T-cell (primary cell): ENCODE measurements around the gene LYST. TPM values are rescaled to one million over a fixed set of nuclear protein-coding genes. Genes with fewer than 3 reads are reported as not detected.

Experiments
- ATAC-seq, 4 experiments: fragments of 200-7000 bp in 3 of 4; fragments of 150-1000 bp in 1 of 4; cut with Tn5 transposase; replicated peaks in 1 of 4; 1 replicate in 3 of 4; 2 replicates in 1 of 4; pipeline ENCODE4 v1.10.0; 2021; ENCODE audit warnings: moderate library complexity in 3 of 4, mild to moderate bottlenecking in 2 of 4, moderate number of reproducible peaks in 1 of 4
- CTCF ChIA-PET, 2 donors: fragments of 300-600 bp; sonication (Branson Sonifier 250); formaldehyde crosslinking; loops; one replicate each; lab custom pipeline; 2022; ENCODE audit warnings: antibody characterized with exemption in 2 of 2; lab: Charles Lee
- POLR2A ChIA-PET, 2 donors: fragments of 300-600 bp; sonication (Branson Sonifier 250); formaldehyde crosslinking; loops; one replicate each; lab custom pipeline; 2022; ENCODE audit warnings: antibody characterized with exemption in 2 of 2; lab: Charles Lee
- DNase-seq, 35 experiments: peaks; one replicate each; pipeline versions ENCODE4 v3.0.0 to v3.0.0-alpha.2; 2013 to 2023
- H3K27ac ChIP-seq: one replicate; pipeline ENCODE4 v1.5.1; 2013; ENCODE audit warnings: low read length
- H3K27me3 ChIP-seq, 2 experiments: replicated peaks in 1 of 2; 1 replicate in 1 of 2; 2 replicates in 1 of 2; pipeline versions ENCODE4 v1.6.1 to v1.7.0; 2013; ENCODE audit warnings: low read length in 1 of 2, mixed read lengths in 1 of 2; ENCODE audit not compliant: control insufficient read depth in 2 of 2, insufficient read depth in 2 of 2; ENCODE audit errors: extremely low read depth in 1 of 2
- H3K36me3 ChIP-seq, 2 donors: 1 replicate in 1 of 2; 2 replicates in 1 of 2; pipeline versions ENCODE4 v1.6.1 to v1.7.0; 2013; ENCODE audit warnings: low read length in 1 of 2; ENCODE audit not compliant: control insufficient read depth in 2 of 2, insufficient read depth in 1 of 2; ENCODE audit errors: extremely low read depth in 1 of 2
- H3K4me1 ChIP-seq, 2 experiments: 1 replicate in 1 of 2; 2 replicates in 1 of 2; pipeline versions ENCODE4 v1.6.1 to v1.7.0; 2013; ENCODE audit warnings: low read length in 2 of 2, mixed read lengths in 1 of 2; ENCODE audit not compliant: insufficient read depth in 2 of 2, control insufficient read depth in 1 of 2; ENCODE audit errors: extremely low read depth in 1 of 2
- H3K4me3 ChIP-seq, 2 donors: 1 replicate in 1 of 2; 2 replicates in 1 of 2; pipeline versions ENCODE4 v1.5.1 to v1.7.0; 2013; ENCODE audit warnings: mild to moderate bottlenecking in 2 of 2, low read length in 1 of 2, moderate library complexity in 1 of 2; ENCODE audit not compliant: control insufficient read depth in 1 of 2; ENCODE audit errors: extremely low read depth in 1 of 2
- H3K9me3 ChIP-seq: 2 replicates; pipeline ENCODE4 v1.7.0; 2013
- H3K27ac Mint-ChIP-seq, 2 donors: one replicate each; pipeline ENCODE4 v1.8.0; 2020 to 2021; ENCODE audit warnings: mild to moderate bottlenecking in 2 of 2, mixed read lengths in 2 of 2
- H3K27me3 Mint-ChIP-seq, 2 donors: one replicate each; pipeline ENCODE4 v1.8.0; 2021 to 2022; ENCODE audit warnings: mixed read lengths in 2 of 2
- H3K36me3 Mint-ChIP-seq: one replicate; pipeline ENCODE4 v1.8.0; 2021; ENCODE audit warnings: mixed read lengths
- H3K4me1 Mint-ChIP-seq, 3 donors: one replicate each; pipeline ENCODE4 v1.8.0; 2020 to 2022; ENCODE audit warnings: mixed read lengths in 3 of 3, mild to moderate bottlenecking in 1 of 3
- H3K4me3 Mint-ChIP-seq, 3 donors: one replicate each; pipeline ENCODE4 v1.8.0; 2020 to 2022; ENCODE audit warnings: mild to moderate bottlenecking in 3 of 3, mixed read lengths in 3 of 3, moderate library complexity in 3 of 3
- H3K9me3 Mint-ChIP-seq, 3 donors: one replicate each; pipeline ENCODE4 v1.8.0; 2020 to 2022; ENCODE audit warnings: mixed read lengths in 3 of 3
- WGBS: methylation state at CpG from one replicate; pipeline ENCODE4 v1.1.5; 2013; ENCODE audit warnings: missing lambda C conversion rate; ENCODE audit not compliant: insufficient coverage; 5-methylcytosine and 5-hydroxymethylcytosine counted together
- total RNA-seq, 35 experiments: library from RNA in 6 of 35; stranded (reverse) in 6 of 35; fragments of 120-200 nt in 1 of 35; gene quantifications; one replicate each; pipeline versions ENCODE4 v1.2.1 to v1.2.4 and lab custom pipeline; 2013 to 2026

Gene LYST
- total RNA-seq, 5 donors from 2014 or later (not counting 1 experiment from before 2014, with no cell fraction given) = 19.7 to 37.9 (median 29.1) TPM

GRCh38 chr1:235873045-235873444, 6.3 kb upstream of the LYST start:
- peak in 2 of 35 experiments; percentile 5 to 62 for DNase-seq
- H3K36me3 Mint-ChIP-seq = no peaks in the 10 kb centered on the region
- peaks cover 47 to 59% (median 53%) of the 10 kb centered on the region in 3 donors for H3K4me1 Mint-ChIP-seq
- Histone ChIP-seq H3K9me3 (no peaks in the 10 kb centered on the region), H3K4me3 (no peak overlapping the region), H3K36me3 (no peaks in the 10 kb centered on the region), H3K4me1 (peaks cover 7 to 50% of the 10 kb centered on the region in 2 experiments), H3K27me3 (no peaks in the 10 kb centered on the region), H3K27ac (peak overlapping the region; percentile 80)
- H3K4me3 Mint-ChIP-seq = peak overlapping the region in 1 of 3 donors; percentile 2
- no peaks in the 10 kb centered on the region for H3K9me3 Mint-ChIP-seq
- H3K27me3 Mint-ChIP-seq = no peaks in the 10 kb centered on the region
- CTCF ChIA-PET = no interaction called here
- WGBS = no CpG with 5 or more reads among the region's 1 CpG
- peak overlapping the region; percentile 2 to 41 for H3K27ac Mint-ChIP-seq
- peak in 3 of 4 experiments; percentile 12 to 21 (median 19) for ATAC-seq
- POLR2A ChIA-PET = no interaction called here

GRCh38 chr1:235872270-235872669, 5.6 kb upstream of the LYST start:
- H3K4me3 Mint-ChIP-seq = no peak overlapping the region
- peak overlapping the region; percentile 80 for H3K27ac ChIP-seq

GRCh38 chr1:235867903-235868469, 1.3 kb upstream of the LYST start:
- H3K4me1 Mint-ChIP-seq = peaks cover 50 to 65% (median 61%) of the 10 kb centered on the region in 3 donors
- no peaks in the 10 kb centered on the region for H3K9me3 Mint-ChIP-seq
- H3K27me3 Mint-ChIP-seq = no peaks in the 10 kb centered on the region
- DNase-seq (peak in 32 of 35 experiments; percentile 39 to 90 (median 60)), ATAC-seq (peak; percentile 6 to 62 (median 14))
- WGBS = no CpG with 5 or more reads among the region's 9 CpGs
- Histone ChIP-seq H3K27me3 (no peaks in the 10 kb centered on the region), H3K4me1 (peaks cover 8 to 47% of the 10 kb centered on the region in 2 experiments), H3K4me3 (peak overlapping the region; percentile 82), H3K36me3 (no peaks in the 10 kb centered on the region), H3K27ac (peak overlapping the region; percentile 98), H3K9me3 (no peaks in the 10 kb centered on the region)
- H3K4me3 Mint-ChIP-seq = peak overlapping the region; percentile 84 to 99 (median 96)
- H3K27ac Mint-ChIP-seq = peak overlapping the region; percentile 92 to 97
- H3K36me3 Mint-ChIP-seq = no peaks in the 10 kb centered on the region
- ChIA-PET POLR2A (interaction anchor here (0.6 to 1.0 kb wide), 3 partner anchors 8 to 104 kb away, joined by 3 to 4 read pairs (median 4); no protein-coding TSS in a partner anchor), CTCF (interaction anchor here (0.6 to 1.3 kb wide), 5 partner anchors 9 to 104 kb away, joined by 3 to 5 read pairs (median 3); no protein-coding TSS in a partner anchor)

More at GRCh38 chr1:235872270-235872669, 5.6 kb upstream of the LYST start:
- H3K36me3 ChIP-seq = no peaks in the 10 kb centered on the region
- CTCF ChIA-PET = no interaction called here
- no peaks in the 10 kb centered on the region for H3K9me3 ChIP-seq
- no peaks in the 10 kb centered on the region for H3K27me3 ChIP-seq
- Mint-ChIP-seq H3K9me3 (no peaks in the 10 kb centered on the region), H3K27me3 (no peaks in the 10 kb centered on the region), H3K27ac (no peak overlapping the region), H3K4me1 (peaks cover 54 to 65% (median 58%) of the 10 kb centered on the region in 3 donors), H3K36me3 (no peaks in the 10 kb centered on the region)
- 100% methylated on average over 5 of the region's 6 CpGs for WGBS
- POLR2A ChIA-PET = no interaction called here
- H3K4me3 ChIP-seq = no peak overlapping the region
- DNase-seq = no peak
- peaks cover 7 to 55% of the 10 kb centered on the region in 2 experiments for H3K4me1 ChIP-seq
- no peak for ATAC-seq

- H3K4me1 ChIP-seq = peaks cover 6 to 46% of the 10 kb centered on the region in 2 experiments
- no peaks in the 10 kb centered on the region for H3K9me3 Mint-ChIP-seq
- H3K36me3 Mint-ChIP-seq = no peaks in the 10 kb centered on the region
Measured at GRCh38 chr1:235866913-235867845, 473 bp upstream of the LYST start.

GRCh38 chr1:235865565-235866204, 1.0 kb downstream of the LYST start:
- CTCF ChIA-PET = interaction anchor here (0.6 to 2.6 kb wide), 15 partner anchors 8 to 1150 kb away, joined by 3 to 44 read pairs (median 4); no protein-coding TSS in a partner anchor
- Histone ChIP-seq H3K27ac (peak overlapping the region; percentile 98), H3K27me3 (no peaks in the 10 kb centered on the region), H3K4me3 (peak overlapping the region; percentile 94 to 96), H3K9me3 (no peaks in the 10 kb centered on the region), H3K36me3 (no peaks in the 10 kb centered on the region), H3K4me1 (peaks cover 6 to 46% of the 10 kb centered on the region in 2 experiments)
- Mint-ChIP-seq H3K9me3 (no peaks in the 10 kb centered on the region), H3K4me1 (peaks cover 52 to 64% (median 63%) of the 10 kb centered on the region in 3 donors), H3K27ac (peak overlapping the region; percentile 81 to 90), H3K27me3 (no peaks in the 10 kb centered on the region), H3K36me3 (peaks cover 2% of the 10 kb centered on the region), H3K4me3 (peak overlapping the region; percentile 84 to 99 (median 96))
- DNase-seq (peak in 4 of 35 experiments; percentile 9 to 16 (median 12)), ATAC-seq (no peak)
- POLR2A ChIA-PET = interaction anchor here (0.6 to 2.2 kb wide), 13 partner anchors 10 to 512 kb away, joined by 3 to 13 read pairs (median 5); no protein-coding TSS in a partner anchor
- WGBS = 19% methylated on average over 3 of the region's 16 CpGs

More at GRCh38 chr1:235866913-235867845, 473 bp upstream of the LYST start:
- Histone ChIP-seq H3K36me3 (no peaks in the 10 kb centered on the region), H3K27me3 (no peaks in the 10 kb centered on the region), H3K27ac (peak overlapping the region; percentile 98), H3K4me3 (peak overlapping the region; percentile 82), H3K9me3 (no peaks in the 10 kb centered on the region)
- H3K4me1 Mint-ChIP-seq = peaks cover 47 to 64% (median 60%) of the 10 kb centered on the region in 3 donors
- 0% methylated on average over 31 of the region's 56 CpGs for WGBS
- ATAC-seq = peak; percentile 74 to 89 (median 84)
- CTCF ChIA-PET = interaction anchor here (1.1 to 2.6 kb wide), 6 partner anchors 9 to 132 kb away, joined by 3 to 44 read pairs (median 4); no protein-coding TSS in a partner anchor
- POLR2A ChIA-PET = interaction anchor here (0.6 to 2.2 kb wide), 8 partner anchors 9 to 1258 kb away, joined by 3 to 13 read pairs (median 4); no protein-coding TSS in a partner anchor
- H3K27me3 Mint-ChIP-seq = no peaks in the 10 kb centered on the region
- DNase-seq = peak; percentile 90 to 100 (median 97)
- peak overlapping the region; percentile 92 to 97 for H3K27ac Mint-ChIP-seq
- peak overlapping the region; percentile 84 to 99 (median 96) for H3K4me3 Mint-ChIP-seq
